ENCODE results near the gene SIGLEC10. TPM values are rescaled to one million over a fixed set of nuclear protein-coding genes. Genes with fewer than 3 reads are reported as not detected.

The SIGLEC10 gene
- total RNA-seq, 1 experiment from 2014 or later: not detected

- H3K4me2 ChIP-seq (ENCODE audit: low read length): no peak overlapping the region
- H3K4me1 ChIP-seq (ENCODE audit: control insufficient read depth in 1 of 2, insufficient read depth in 2 of 2, low read length in 2 of 2): peaks cover 13 to 18% of the 10 kb centered on the region in 2 experiments
- no peak for DNase-seq (ENCODE audit: low read depth, low spot score)
- H3K9ac ChIP-seq (ENCODE audit: low read length): no peak overlapping the region
- H2AFZ ChIP-seq (ENCODE audit: low read depth, low read length, poor library complexity, severe bottlenecking): no peak overlapping the region
- no TSS peak for BruUV-seq (replicated peaks)
- peak; percentile 49; the same call in 1 of the 2 replicates for ATAC-seq
- TF ChIP-seq CTCF (IDR thresholded peaks at IDR 0.05 in 2 of 3, conservative IDR thresholded peaks at IDR 0.05 in 1 of 3; ENCODE audit: borderline replicate concordance in 1 of 3, insufficient read depth in 1 of 3, low read depth in 2 of 3, low read length in 2 of 3) (peak; percentile 47 to 58 (median 52)), RAD21 (IDR thresholded peaks at IDR 0.05; ENCODE audit: low read depth) (peak; percentile 53), POLR2AphosphoS5 (IDR thresholded peaks at IDR 0.05; ENCODE audit: low read depth, low read length) (no peak), CEBPB (IDR thresholded peaks at IDR 0.05; ENCODE audit: low read depth) (peak; percentile 24; the same call in 1 of the 2 replicates)
- no peaks in the 10 kb centered on the region for H3K9me2 ChIP-seq (ENCODE audit: insufficient read depth)
- ChIA-PET RAD21 (ENCODE audit: low non-redundant PET in 1 of 2, low total read pairs in 2 of 2, uncharacterized antibody in 2 of 2, unreplicated experiment in 2 of 2) (no interaction called here), CTCF (interaction anchor here (1.2 kb wide), 1 partner anchor 99 kb away, joined by 4 read pairs; no protein-coding TSS in a partner anchor), POLR2A (no interaction called here)
- H3K9me3 ChIP-seq (ENCODE audit: control insufficient read depth in 1 of 2, insufficient read depth in 1 of 2, low read depth in 1 of 2, low read length in 2 of 2): no peaks in the 10 kb centered on the region
- no peaks in the 10 kb centered on the region for H3K79me2 ChIP-seq (ENCODE audit: insufficient read depth, low read length)
- no peaks in the 10 kb centered on the region for H4K20me1 ChIP-seq (ENCODE audit: insufficient read depth)
- no peak overlapping the region for H3K4me3 ChIP-seq (replicated peaks in 1 of 2; ENCODE audit: low read depth in 1 of 2, low read length in 2 of 2)
- H3K27me3 ChIP-seq (ENCODE audit: insufficient read depth, low read length): peaks cover 18% of the 10 kb centered on the region
- no peaks in the 10 kb centered on the region for H3K36me3 ChIP-seq (ENCODE audit: control insufficient read depth in 1 of 2, insufficient read depth in 2 of 2, low read length in 2 of 2)
- intact Hi-C loops (cut with micrococcal nuclease): no loop called here
- H3K27ac ChIP-seq (ENCODE audit: low read depth, low read length): no peak overlapping the region
Measured at GRCh38 chr19:51439021-51439465, 21.6 kb upstream of the SIGLEC10 start.

GRCh38 chr19:51434456-51434855 is 17.0 kb upstream of the SIGLEC10 start:
- H3K9me2 ChIP-seq (ENCODE audit: insufficient read depth): no peaks in the 10 kb centered on the region
- H3K79me2 ChIP-seq (ENCODE audit: insufficient read depth, low read length): no peaks in the 10 kb centered on the region
- H3K9me3 ChIP-seq (ENCODE audit: control insufficient read depth in 1 of 2, insufficient read depth in 1 of 2, low read depth in 1 of 2, low read length in 2 of 2): no peaks in the 10 kb centered on the region
- RAD21 ChIA-PET (ENCODE audit: low non-redundant PET in 1 of 2, low total read pairs in 2 of 2, uncharacterized antibody in 2 of 2, unreplicated experiment in 2 of 2): interaction anchor here in 1 of 2 experiments (0.6 kb wide), 1 partner anchor 101 kb away, joined by 3 read pairs; no protein-coding TSS in a partner anchor
- ATAC-seq (no peak), DNase-seq (ENCODE audit: low read depth, low spot score) (no peak)
- H4K20me1 ChIP-seq (ENCODE audit: insufficient read depth): no peaks in the 10 kb centered on the region
- H3K27me3 ChIP-seq (ENCODE audit: insufficient read depth, low read length): peaks cover 37% of the 10 kb centered on the region
- H3K4me2 ChIP-seq (ENCODE audit: low read length): no peak overlapping the region
- CTCF ChIA-PET: interaction anchor here (1.4 kb wide), 1 partner anchor 12 kb away, joined by 4 read pairs; no protein-coding TSS in a partner anchor
- POLR2A ChIA-PET: no interaction called here
- no peak overlapping the region for H2AFZ ChIP-seq (ENCODE audit: low read depth, low read length, poor library complexity, severe bottlenecking)
- no peaks in the 10 kb centered on the region for H3K36me3 ChIP-seq (ENCODE audit: control insufficient read depth in 1 of 2, insufficient read depth in 2 of 2, low read length in 2 of 2)
- H3K4me3 ChIP-seq (replicated peaks in 1 of 2; ENCODE audit: low read depth in 1 of 2, low read length in 2 of 2): no peak overlapping the region
- intact Hi-C loops (cut with micrococcal nuclease): no loop called here
- H3K9ac ChIP-seq (ENCODE audit: low read length): no peak overlapping the region
- H3K27ac ChIP-seq (ENCODE audit: low read depth, low read length): no peak overlapping the region
- no TSS peak for BruUV-seq (replicated peaks)
- no peak for TF ChIP-seq RAD21 (IDR thresholded peaks at IDR 0.05; ENCODE audit: low read depth)
- no peaks in the 10 kb centered on the region for H3K4me1 ChIP-seq (ENCODE audit: control insufficient read depth in 1 of 2, insufficient read depth in 2 of 2, low read length in 2 of 2)

All from HCT116 (cell line).